Caco-2 (cell line): ENCODE measurements around the gene SPATA31A3. TPM values are rescaled to one million over a fixed set of nuclear protein-coding genes. Genes with fewer than 3 reads are reported as not detected.
"Not testable (repeated sequence)": the region's sequence is repeated elsewhere in the genome, so short reads cannot be mapped to it uniquely, and the experiment has no call there.

Experiments
- Bru-seq: library from RNA; stranded (reverse); fragments of 400-500 nt; gene quantifications from one replicate; lab custom pipeline; 2021; lab: Mats Ljungman, UMichigan
- BruChase-seq, 2 experiments: library from RNA; stranded (reverse); fragments of 400-500 nt; gene quantifications; one replicate each; lab custom pipeline; 2021; lab: Mats Ljungman, UMichigan
- BruUV-seq: library from RNA; stranded (reverse); fragments of 400-500 nt; replicated peaks from 2 replicates; lab custom pipeline; 2021; lab: Mats Ljungman, UMichigan
- CTCF ChIA-PET: fragments of 300-600 bp; sonication (Branson Sonifier 250); formaldehyde crosslinking; loops from one replicate; lab custom pipeline; 2022; ENCODE audit warnings: antibody characterized with exemption; lab: Charles Lee
- POLR2A ChIA-PET: fragments of 300-600 bp; sonication (Branson Sonifier 250); formaldehyde crosslinking; loops from one replicate; lab custom pipeline; 2022; ENCODE audit warnings: antibody characterized with exemption; lab: Charles Lee
- DNase-seq, 2 experiments: peaks; one replicate each; pipeline versions ENCODE4 v3.0.0 to v3.0.0-alpha.2; 2020 to 2022
- H3K27me3 ChIP-seq: replicated peaks from 2 replicates; pipeline ENCODE4 v1.6.0; 2011; ENCODE audit warnings: low read length; ENCODE audit not compliant: control insufficient read depth, insufficient read depth
- H3K36me3 ChIP-seq: 2 replicates; pipeline ENCODE4 v1.5.1; 2011; ENCODE audit warnings: low read length; ENCODE audit not compliant: control insufficient read depth, insufficient read depth
- H3K4me1 ChIP-seq: fragments of 250-450 bp; sonication (Bioruptor Pico); 2 replicates; pipeline ENCODE4 v1.5.1; 2020; ENCODE audit warnings: mild to moderate bottlenecking
- H3K4me3 ChIP-seq: 2 replicates; pipeline ENCODE4 v1.5.1; 2011; ENCODE audit warnings: low read depth, mild to moderate bottlenecking, control low read depth, low read length
- H3K9me3 ChIP-seq: fragments of 250-450 bp; sonication (Bioruptor Pico); 2 replicates; pipeline ENCODE4 v1.5.1; 2020; ENCODE audit warnings: mild to moderate bottlenecking, moderate library complexity
- H3K27ac Mint-ChIP-seq: one replicate; pipeline ENCODE4 v1.8.0; 2022; ENCODE audit warnings: mixed read lengths; ENCODE audit not compliant: unreplicated experiment
- H3K27me3 Mint-ChIP-seq: one replicate; pipeline ENCODE4 v1.8.0; 2022; ENCODE audit warnings: mixed read lengths; ENCODE audit not compliant: insufficient read depth, unreplicated experiment
- H3K36me3 Mint-ChIP-seq: one replicate; pipeline ENCODE4 v1.8.0; 2022; ENCODE audit warnings: mild to moderate bottlenecking, mixed read lengths; ENCODE audit not compliant: insufficient read depth, unreplicated experiment
- H3K4me1 Mint-ChIP-seq: one replicate; pipeline ENCODE4 v1.8.0; 2022; ENCODE audit warnings: low read depth, mixed read lengths; ENCODE audit not compliant: unreplicated experiment
- H3K4me3 Mint-ChIP-seq: one replicate; pipeline ENCODE4 v1.8.0; 2022; ENCODE audit warnings: mild to moderate bottlenecking, moderate library complexity, mixed read lengths; ENCODE audit not compliant: unreplicated experiment
- H3K9me3 Mint-ChIP-seq: one replicate; pipeline ENCODE4 v1.8.0; 2022; ENCODE audit warnings: mixed read lengths; ENCODE audit not compliant: unreplicated experiment
- intact Hi-C: fragments of 100-400 bp; cut with micrococcal nuclease; formaldehyde crosslinking; loops from one replicate; pipeline ENCODE4 v1.10.0; 2022; ENCODE audit not compliant: unreplicated experiment
- long read RNA-seq: library from polyadenylated mRNA; stranded (forward); transcript quantifications from one replicate; pipeline ENCODE4 v2.0.0, GENCODE V29; 2022
- total RNA-seq: library from RNA; stranded (reverse); gene quantifications from 2 replicates; pipeline ENCODE4 v1.2.3, GENCODE V29; 2022

The SPATA31A3 gene
- total RNA-seq (not detected in 2 replicates), Bru-seq, nascent RNA (not detected), BruChase-seq, experiment 1, labeled RNA remaining after a 2-hour chase (not detected), BruChase-seq, experiment 2, labeled RNA remaining after a 6-hour chase (not detected)
- long read RNA-seq, result 0 reads

DNA sequence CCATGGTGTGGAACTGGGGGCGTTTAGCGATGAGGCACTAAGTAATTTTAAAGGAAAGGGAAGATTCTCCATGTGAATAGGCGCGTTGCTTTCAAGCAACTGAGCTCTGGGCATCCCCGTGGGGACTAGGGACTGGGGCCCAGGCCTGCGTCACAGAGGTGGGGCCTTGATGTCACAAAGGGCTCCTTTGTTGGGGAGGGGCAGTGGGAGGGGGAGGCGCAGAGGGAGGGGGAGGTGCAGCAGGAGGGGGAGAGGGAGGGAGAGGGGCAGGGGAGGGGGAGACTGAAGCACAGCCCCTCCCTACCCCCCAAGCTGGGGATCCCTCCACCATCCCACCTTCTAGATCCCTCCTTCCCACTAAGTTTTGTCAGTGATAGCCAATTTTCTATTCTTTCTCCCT lies at the start of gene SPATA31A3:
Gene SPATA31A3, minus strand, starts transcription at position 101 of the 400 bp plus-strand sequence. Its CDS starts 29 bp downstream, at position 72.
- H3K4me3 Mint-ChIP-seq, DNase-seq, H3K27me3 ChIP-seq, H3K9me3 ChIP-seq, H3K27me3 Mint-ChIP-seq, CTCF ChIA-PET, H3K4me1 ChIP-seq, H3K36me3 Mint-ChIP-seq, intact Hi-C loops, BruUV-seq, H3K4me3 ChIP-seq, H3K9me3 Mint-ChIP-seq, H3K27ac Mint-ChIP-seq, POLR2A ChIA-PET, H3K36me3 ChIP-seq, H3K4me1 Mint-ChIP-seq: not testable (repeated sequence)

DNA sequence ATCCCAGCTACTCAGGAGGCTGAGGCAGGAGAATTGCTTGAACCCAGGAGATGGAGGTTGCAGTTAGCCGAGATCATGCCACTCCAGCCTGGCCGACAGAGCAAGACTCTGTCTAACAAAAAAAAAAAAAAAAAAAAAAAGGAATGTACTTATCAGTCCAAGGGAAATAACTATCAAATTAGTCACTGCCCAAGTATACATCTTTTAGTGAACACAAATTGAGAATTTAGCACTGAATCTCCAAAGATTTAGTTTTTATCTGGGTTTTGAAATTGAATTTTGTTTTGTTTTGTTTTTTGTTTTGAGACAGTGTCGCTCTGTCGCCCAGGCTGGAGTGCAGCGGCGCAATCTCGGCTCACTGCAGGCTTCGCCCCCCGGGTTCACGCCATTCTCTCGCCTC lies 39.8 kb downstream of the SPATA31A3 start:
- intact Hi-C loops, H3K4me1 Mint-ChIP-seq, H3K4me3 Mint-ChIP-seq, H3K27me3 Mint-ChIP-seq, H3K27ac Mint-ChIP-seq, H3K9me3 Mint-ChIP-seq, H3K36me3 Mint-ChIP-seq, H3K36me3 ChIP-seq, CTCF ChIA-PET, H3K4me1 ChIP-seq, H3K27me3 ChIP-seq, H3K9me3 ChIP-seq, BruUV-seq, DNase-seq, POLR2A ChIA-PET, H3K4me3 ChIP-seq: not testable (repeated sequence)

DNA sequence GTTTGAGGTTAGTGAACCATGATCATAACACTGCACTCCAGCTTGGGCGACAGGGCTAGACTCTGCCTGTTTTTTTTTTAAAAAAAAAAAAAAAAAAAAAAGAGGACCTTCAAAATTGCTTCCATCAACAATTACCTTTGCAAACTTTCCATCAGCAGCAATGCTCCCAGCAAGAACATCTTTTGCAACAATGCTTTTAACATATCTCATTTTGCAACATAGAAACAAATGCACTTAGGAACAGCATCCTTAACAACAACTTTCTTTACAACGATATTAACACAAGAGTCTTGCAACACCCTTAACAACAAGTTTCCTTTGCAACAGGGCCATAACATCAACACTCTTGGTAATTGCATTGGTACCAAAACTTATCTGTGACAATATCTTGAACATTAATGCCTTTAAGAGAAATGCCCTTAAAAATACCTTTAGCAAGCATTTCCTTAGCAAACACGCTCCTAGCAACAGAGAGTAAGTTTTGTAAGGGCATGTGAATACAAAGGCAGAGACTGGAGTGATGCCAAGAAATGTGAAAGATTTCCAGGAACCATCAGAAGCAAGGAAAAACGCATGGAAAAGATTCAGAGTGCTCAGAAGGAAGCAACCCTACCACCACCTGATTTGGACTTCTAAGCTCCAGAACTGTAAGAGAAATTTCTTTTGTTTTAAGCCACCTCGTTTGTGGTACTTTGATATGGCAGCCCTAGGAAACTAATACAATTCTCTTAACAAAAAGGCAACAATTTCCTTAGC lies 49.8 kb downstream of the SPATA31A3 start:
- CTCF ChIA-PET, DNase-seq, H3K4me3 Mint-ChIP-seq, BruUV-seq, H3K4me1 Mint-ChIP-seq, H3K27me3 Mint-ChIP-seq, POLR2A ChIA-PET, H3K9me3 ChIP-seq, H3K9me3 Mint-ChIP-seq, H3K36me3 Mint-ChIP-seq, H3K4me1 ChIP-seq, H3K27ac Mint-ChIP-seq, H3K27me3 ChIP-seq, H3K4me3 ChIP-seq, H3K36me3 ChIP-seq, intact Hi-C loops: not testable (repeated sequence)

DNA sequence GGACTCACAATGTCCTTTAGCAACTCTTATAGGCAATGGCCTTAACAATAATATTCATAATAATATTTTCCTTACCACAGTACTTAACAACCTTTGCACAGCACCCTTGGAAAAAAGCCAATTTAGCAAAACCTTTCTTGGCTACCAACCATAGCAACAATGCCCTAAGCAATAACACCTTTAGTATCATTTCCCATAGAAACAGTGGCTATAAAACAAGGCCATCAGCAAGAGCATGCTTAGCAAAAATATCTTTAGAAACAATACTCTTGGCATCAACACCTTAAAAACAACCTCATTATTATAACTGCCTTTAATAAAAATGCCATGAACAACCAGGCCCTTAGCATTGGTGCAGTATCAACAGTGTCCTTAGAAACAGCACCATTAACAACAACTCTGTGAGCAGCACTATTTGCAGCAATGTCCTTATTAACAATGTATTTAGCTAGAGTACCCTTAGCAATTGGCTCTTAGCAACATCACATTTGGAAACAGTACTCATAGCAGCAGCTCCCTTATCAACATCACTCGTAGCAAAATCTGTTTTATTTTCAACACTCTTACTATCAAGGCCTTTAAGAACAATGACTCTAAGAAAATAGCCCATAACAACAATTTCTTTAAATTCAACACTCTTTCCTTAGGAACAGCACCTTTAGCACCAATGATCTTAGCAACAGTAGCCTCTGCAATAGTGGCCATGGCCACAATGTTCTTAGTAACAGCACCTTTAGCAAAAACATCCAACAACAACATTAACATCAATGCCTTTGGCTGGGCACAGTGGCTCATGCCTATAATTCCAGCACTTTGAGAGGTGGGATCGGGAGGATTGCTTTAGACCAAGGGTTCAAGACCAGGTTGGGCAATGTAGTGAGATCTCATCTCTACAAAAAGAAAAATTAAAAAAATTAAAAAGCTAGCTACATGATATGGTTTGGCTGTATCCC lies 52.2 kb downstream of the SPATA31A3 start:
- not testable (repeated sequence) for H3K27me3 Mint-ChIP-seq, H3K9me3 Mint-ChIP-seq

DNA sequence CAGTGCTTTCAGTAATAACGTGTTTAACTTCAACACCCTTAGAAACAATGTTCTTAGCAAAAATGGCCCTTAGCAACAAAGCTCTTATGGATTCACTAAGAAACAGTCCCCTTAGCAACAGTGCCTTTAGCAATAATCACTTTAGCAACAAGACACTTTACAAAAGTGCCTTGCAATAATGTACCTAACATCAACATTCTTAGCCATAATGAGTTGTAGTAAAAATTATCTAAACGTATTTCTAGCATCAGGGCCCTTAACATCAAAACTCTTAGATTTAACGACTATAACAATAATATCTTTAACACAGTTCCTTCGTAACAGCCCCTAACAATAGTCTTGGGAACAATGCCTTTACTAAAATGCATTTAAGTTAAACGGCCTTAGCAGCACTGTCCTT lies 54.0 kb downstream of the SPATA31A3 start:
- DNase-seq, H3K4me3 ChIP-seq, intact Hi-C loops, H3K4me1 Mint-ChIP-seq, H3K36me3 ChIP-seq, CTCF ChIA-PET, H3K36me3 Mint-ChIP-seq, H3K9me3 ChIP-seq, H3K27me3 Mint-ChIP-seq, H3K4me1 ChIP-seq, H3K27me3 ChIP-seq, H3K9me3 Mint-ChIP-seq, POLR2A ChIA-PET, H3K27ac Mint-ChIP-seq, H3K4me3 Mint-ChIP-seq, BruUV-seq: not testable (repeated sequence)

More for the DNA sequence above, 52.2 kb downstream of the SPATA31A3 start:
- H3K36me3 Mint-ChIP-seq, H3K9me3 ChIP-seq, intact Hi-C loops, POLR2A ChIA-PET, H3K27me3 ChIP-seq, DNase-seq, H3K4me3 Mint-ChIP-seq, H3K27ac Mint-ChIP-seq, H3K4me1 ChIP-seq, H3K36me3 ChIP-seq, BruUV-seq, H3K4me1 Mint-ChIP-seq, CTCF ChIA-PET, H3K4me3 ChIP-seq: not testable (repeated sequence)

DNA sequence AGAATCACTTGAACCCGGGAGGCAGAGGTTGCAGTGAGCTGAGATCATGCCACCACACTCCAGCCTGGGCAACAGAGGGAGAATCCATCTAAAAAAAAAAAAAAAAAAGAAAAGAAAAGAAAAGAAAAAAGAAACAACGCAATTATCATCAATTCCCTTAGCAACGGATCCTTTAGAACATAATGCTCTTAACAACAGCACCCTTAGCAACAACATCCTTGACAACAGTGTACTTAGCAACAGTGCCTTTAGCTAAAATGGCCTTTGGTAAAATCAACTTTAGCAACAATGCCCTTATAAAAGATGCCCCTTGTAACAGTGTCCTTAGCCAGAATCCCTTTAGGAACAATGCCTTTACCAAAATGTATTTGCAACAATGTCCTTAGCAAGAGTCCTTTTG lies 54.7 kb downstream of the SPATA31A3 start:
- BruUV-seq, H3K4me1 Mint-ChIP-seq, H3K4me3 Mint-ChIP-seq, intact Hi-C loops, CTCF ChIA-PET, H3K27me3 Mint-ChIP-seq, POLR2A ChIA-PET, H3K9me3 ChIP-seq, H3K4me1 ChIP-seq, H3K4me3 ChIP-seq, H3K36me3 Mint-ChIP-seq, H3K27ac Mint-ChIP-seq, H3K9me3 Mint-ChIP-seq, H3K27me3 ChIP-seq, DNase-seq, H3K36me3 ChIP-seq: not testable (repeated sequence)
